GM12878 (cell line): ENCODE data around the gene SCARB1. TPM values are rescaled to one million over a fixed set of nuclear protein-coding genes. Genes with fewer than 3 reads are reported as not detected.

Experiments
- ATAC-seq: fragments of 200-7000 bp; cut with Tn5 transposase; 3 replicates; pipeline ENCODE4 v1.9.1; 2020; ENCODE audit warnings: mild to moderate bottlenecking, moderate library complexity
- BruUV-seq: library from RNA; stranded (reverse); fragments of 400-500 nt; replicated peaks from 2 replicates; lab custom pipeline; 2021; lab: Mats Ljungman, UMichigan
- CTCF ChIA-PET: fragments of 300-600 bp; sonication (Branson Sonifier 250); formaldehyde crosslinking; extraction: SDS; loops from one replicate; lab custom pipeline; 2021; ENCODE audit warnings: inconsistent platforms; lab: Yijun Ruan, JAX
- POLR2A ChIA-PET: fragments of 350-600 bp; formaldehyde crosslinking; extraction: SDS; loops from one replicate; lab custom pipeline; 2021; ENCODE audit warnings: inconsistent platforms; lab: Charles Lee
- RAD21 ChIA-PET: fragments of 300-600 bp; sonication (Branson Sonifier 250); formaldehyde crosslinking; loops from one replicate; lab custom pipeline; 2023; ENCODE audit warnings: antibody characterized with exemption; ENCODE audit not compliant: unreplicated experiment; lab: Charles Lee
- SMC1A ChIA-PET: fragments of 300-600 bp; sonication (Branson Sonifier 250); formaldehyde crosslinking; loops from one replicate; lab custom pipeline; 2023; ENCODE audit not compliant: unreplicated experiment, uncharacterized antibody; lab: Charles Lee
- DNase-seq: peaks from one replicate; pipeline ENCODE4 v3.0.0-alpha.2; 2011; ENCODE audit warnings: low read depth, low spot score
- FAIRE-seq: peaks from 3 replicates; lab custom pipeline; 2011; peaks lifted over from hg19 to GRCh38; lab: Jason Lieb, UNC
- H2AFZ ChIP-seq: 2 replicates; pipeline ENCODE4 v1.6.0; 2011; ENCODE audit warnings: low read depth, low read length, control low read depth; ENCODE audit not compliant: control insufficient read depth
- H3K27ac ChIP-seq: 2 replicates; pipeline ENCODE4 v1.5.1; 2011; ENCODE audit warnings: control low read depth; ENCODE audit not compliant: control insufficient read depth, insufficient read depth
- H3K27me3 ChIP-seq, 2 experiments: replicated peaks in 1 of 2; 2 replicates each; pipeline versions ENCODE4 v1.6.0 to v1.6.1; 2011; ENCODE audit warnings: low read length in 1 of 2; ENCODE audit not compliant: control insufficient read depth in 2 of 2, insufficient read depth in 2 of 2
- H3K36me3 ChIP-seq, 2 experiments: 2 replicates each; pipeline ENCODE4 v1.5.1; 2011; ENCODE audit warnings: low read length in 1 of 2; ENCODE audit not compliant: control insufficient read depth in 2 of 2, insufficient read depth in 2 of 2
- H3K4me1 ChIP-seq: 2 replicates; pipeline ENCODE4 v1.6.1; 2011; ENCODE audit warnings: mild to moderate bottlenecking, low read length, moderate library complexity, mixed read lengths; ENCODE audit not compliant: control insufficient read depth, insufficient read depth
- H3K4me2 ChIP-seq: 2 replicates; pipeline ENCODE4 v1.6.0; 2011; ENCODE audit warnings: control low read depth; ENCODE audit not compliant: control insufficient read depth, insufficient read depth
- H3K4me3 ChIP-seq: fragments of 200-600 bp; sonication (generic); 2 replicates; pipeline ENCODE4 v1.5.1; 2016
- H3K79me2 ChIP-seq: 2 replicates; pipeline ENCODE4 v1.6.0; 2011; ENCODE audit warnings: low read length; ENCODE audit not compliant: control insufficient read depth, insufficient read depth
- H3K9ac ChIP-seq: 2 replicates; pipeline ENCODE4 v1.8.0; 2011; ENCODE audit warnings: low read length, control low read depth, mixed read lengths; ENCODE audit not compliant: control insufficient read depth, insufficient read depth
- H3K9me3 ChIP-seq: replicated peaks from 3 replicates; pipeline ENCODE4 v1.5.1; 2011; ENCODE audit warnings: mild to moderate bottlenecking, low read length; ENCODE audit not compliant: control insufficient read depth, insufficient read depth
- H4K20me1 ChIP-seq: 2 replicates; pipeline ENCODE4 v1.6.0; 2011; ENCODE audit not compliant: control insufficient read depth, insufficient read depth
- CEBPB ChIP-seq, 2 experiments: fragments of 150-350 bp in 1 of 2; IDR thresholded peaks; 2 replicates each; pipeline ENCODE4 v1.6.1; 2012 to 2014; ENCODE audit warnings: low read depth in 2 of 2, low read length in 2 of 2, borderline replicate concordance in 1 of 2, inconsistent platforms in 1 of 2
- NFYB ChIP-seq: IDR thresholded peaks from 2 replicates; pipeline ENCODE4 v1.6.1; 2011; ENCODE audit warnings: low read depth, mild to moderate bottlenecking, low read length, improper control_type of control experiment, moderate library complexity; ENCODE audit not compliant: insufficient read depth
- POLR2AphosphoS5 ChIP-seq: IDR thresholded peaks from 2 replicates; pipeline ENCODE4 v1.6.1; 2011; ENCODE audit warnings: mild to moderate bottlenecking, low read length, inconsistent platforms
- RAD21 ChIP-seq: IDR thresholded peaks from 2 replicates; pipeline ENCODE4 v1.6.1; 2011; ENCODE audit warnings: mild to moderate bottlenecking, low read depth, low read length, moderate library complexity; ENCODE audit not compliant: insufficient read depth
- REST ChIP-seq: IDR thresholded peaks from 2 replicates; pipeline ENCODE4 v1.6.1; 2012; ENCODE audit warnings: mild to moderate bottlenecking, low read depth, low read length
- RFX5 ChIP-seq: IDR thresholded peaks from 2 replicates; pipeline ENCODE4 v1.6.1; 2011; ENCODE audit warnings: low read depth, low read length, improper control_type of control experiment
- ZNF384 ChIP-seq: IDR thresholded peaks from 2 replicates; pipeline ENCODE4 v1.6.1; 2012; ENCODE audit warnings: low read depth, mild to moderate bottlenecking, low read length, improper control_type of control experiment, borderline replicate concordance
- WGBS: methylation state at CpG from one replicate; pipeline ENCODE4 v1.1.6; 2016; ENCODE audit warnings: low lambda C conversion rate; ENCODE audit not compliant: insufficient replicate concordance, insufficient coverage; ENCODE audit errors: missing lambda C conversion rate; 5-methylcytosine and 5-hydroxymethylcytosine counted together
- in situ Hi-C: fragments of 300-500 bp; cut with MboI; formaldehyde crosslinking; loops from 9 replicates; pipeline ENCODE4 v1.14.3; 2018; ENCODE audit warnings: mixed read lengths
- intact Hi-C: fragments of 100-400 bp; cut with micrococcal nuclease; formaldehyde crosslinking; loops from one replicate; pipeline ENCODE4 v1.14.2; 2022; ENCODE audit not compliant: unreplicated experiment
- polyA plus RNA-seq, 11 experiments: library from polyadenylated mRNA; depleted of rRNA in 4 of 11; unstranded in 6 of 11; stranded (reverse) in 5 of 11; fragments of >200 nt; fragmentation: Nextera tagmentation in 4 of 11; fragmentation: Illumina TruSeq in 1 of 11; extraction: Ambion mirVana in 4 of 11; extraction: Trizol in 1 of 11; gene quantifications; 1 replicate in 1 of 11; 2 replicates in 10 of 11; pipeline versions ENCODE4 v1.2.1 to v1.2.3, GENCODE V29; 2011 to 2016; ENCODE audit warnings: inconsistent platforms in 2 of 11, missing spikeins in 2 of 11, low read depth in 1 of 11
- total RNA-seq, 4 experiments: library from RNA; depleted of rRNA in 3 of 4; stranded (reverse); fragments of >200 nt in 3 of 4; fragmentation: Illumina TruSeq in 1 of 4; extraction: Trizol in 1 of 4; gene quantifications; 2 replicates each; pipeline versions ENCODE4 v1.2.1 to v1.2.3, GENCODE V29; 2013 to 2021

Gene SCARB1
- total and polyA plus RNA-seq, 10 of the 15 experiments (the other 5 are each of a cell fraction or from before 2014, with no cell fraction given): 0.34 to 104 (median 63.1) TPM

GRCh38 chr12:124827588-124828184 lies 36.0 kb downstream of the SCARB1 start (continued):
- TF ChIP-seq REST (no peak), RFX5 (no peak), ZNF384 (peak; percentile 45; the same call in 1 of the 2 replicates), POLR2AphosphoS5 (no peak), NFYB (no peak)

GRCh38 chr12:124824195-124824594 lies 39.5 kb downstream of the SCARB1 start:
- Histone ChIP-seq H2AFZ (no peak overlapping the region), H3K27ac (no peak overlapping the region), H4K20me1 (no peaks in the 10 kb centered on the region; the same call in 1 of the 2 replicates), H3K4me1 (peaks cover 17% of the 10 kb centered on the region), H3K79me2 (peaks cover 33% of the 10 kb centered on the region), H3K27me3 (no peaks in the 10 kb centered on the region), H3K4me2 (no peak overlapping the region), H3K9me3 (no peaks in the 10 kb centered on the region), H3K9ac (no peak overlapping the region), H3K36me3 (peaks cover 0 to 10% of the 10 kb centered on the region in 2 experiments; a peak in 3 of 4 replicates), H3K4me3 (no peak overlapping the region)
- ChIA-PET CTCF (interaction anchor here (1.2 kb wide), 1 partner anchor 82 kb away, joined by 5 read pairs; no protein-coding TSS in a partner anchor), SMC1A (no interaction called here), POLR2A (no interaction called here), RAD21 (no interaction called here)
- BruUV-seq: no TSS peak
- TF ChIP-seq CEBPB (IDR thresholded peaks at IDR 0.05; ENCODE audit: borderline replicate concordance in 1 of 2, low read depth in 2 of 2, low read length in 2 of 2) (peak in 1 of 2 experiments; percentile 59; a peak in 1 of 4 replicates), RAD21 (no peak)
- intact Hi-C loops: no loop called here
- no peak for ATAC-seq
- FAIRE-seq: no peak
- DNase-seq: no peak
- WGBS: 97% methylated on average over 8 of the region's 8 CpGs
- in situ Hi-C loops: no loop called here
